ENCODE measurements around the gene LOXL1. TPM values are rescaled to one million over a fixed set of nuclear protein-coding genes. Genes with fewer than 3 reads are reported as not detected.
"Not testable (repeated sequence)": the region's sequence is repeated elsewhere in the genome, so short reads cannot be mapped to it uniquely, and the experiment has no call there.

LOXL1 gene
- total RNA-seq, 4 donors from 2014 or later: 4.3 to 12.1 (median 7.3) TPM

DNA sequence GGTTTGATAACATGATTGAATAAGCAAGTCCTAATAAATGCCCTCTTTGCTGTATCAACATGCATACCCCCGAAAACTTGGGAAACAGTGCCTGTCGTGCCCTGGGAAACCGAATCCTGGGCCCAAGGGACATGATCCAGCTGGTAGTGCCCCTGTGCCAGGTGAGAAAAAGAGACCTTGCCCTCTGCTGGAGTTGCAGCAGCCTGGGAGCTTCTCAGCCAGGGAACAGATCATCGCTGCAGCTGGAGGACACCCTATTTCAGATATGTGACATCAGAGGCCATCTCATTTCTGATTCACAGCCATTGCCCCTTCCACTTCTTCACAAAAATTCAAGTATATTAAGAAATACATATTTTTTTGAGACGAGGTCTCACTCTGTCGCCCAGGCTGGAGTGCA is 33.5 kb downstream of the LOXL1 start:
- no peak for TF ChIP-seq POLR2AphosphoS5 (IDR thresholded peaks at IDR 0.05)
- TF ChIP-seq, protein P1, sequence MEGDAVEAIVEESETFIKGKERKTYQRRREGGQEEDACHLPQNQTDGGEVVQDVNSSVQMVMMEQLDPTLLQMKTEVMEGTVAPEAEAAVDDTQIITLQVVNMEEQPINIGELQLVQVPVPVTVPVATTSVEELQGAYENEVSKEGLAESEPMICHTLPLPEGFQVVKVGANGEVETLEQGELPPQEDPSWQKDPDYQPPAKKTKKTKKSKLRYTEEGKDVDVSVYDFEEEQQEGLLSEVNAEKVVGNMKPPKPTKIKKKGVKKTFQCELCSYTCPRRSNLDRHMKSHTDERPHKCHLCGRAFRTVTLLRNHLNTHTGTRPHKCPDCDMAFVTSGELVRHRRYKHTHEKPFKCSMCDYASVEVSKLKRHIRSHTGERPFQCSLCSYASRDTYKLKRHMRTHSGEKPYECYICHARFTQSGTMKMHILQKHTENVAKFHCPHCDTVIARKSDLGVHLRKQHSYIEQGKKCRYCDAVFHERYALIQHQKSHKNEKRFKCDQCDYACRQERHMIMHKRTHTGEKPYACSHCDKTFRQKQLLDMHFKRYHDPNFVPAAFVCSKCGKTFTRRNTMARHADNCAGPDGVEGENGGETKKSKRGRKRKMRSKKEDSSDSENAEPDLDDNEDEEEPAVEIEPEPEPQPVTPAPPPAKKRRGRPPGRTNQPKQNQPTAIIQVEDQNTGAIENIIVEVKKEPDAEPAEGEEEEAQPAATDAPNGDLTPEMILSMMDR (IDR thresholded peaks at IDR 0.05): no peak
- no peak for TF ChIP-seq EP300 (IDR thresholded peaks at IDR 0.05)
- no peak for TF ChIP-seq POLR2A (IDR thresholded peaks at IDR 0.05)
- Histone ChIP-seq H3K4me1 (peaks cover 19% of the 10 kb centered on the region), H3K4me3 (no peak overlapping the region), H3K9me3 (no peaks in the 10 kb centered on the region), H3K36me3 (no peaks in the 10 kb centered on the region), H3K27me3 (no peaks in the 10 kb centered on the region), H3K27ac (no peak overlapping the region)
- WGBS: 89% methylated on average over 6 of the region's 6 CpGs
- peak in 1 of 2 donors; percentile 33 for DNase-seq (ENCODE audit: low spot score in 2 of 2)

DNA sequence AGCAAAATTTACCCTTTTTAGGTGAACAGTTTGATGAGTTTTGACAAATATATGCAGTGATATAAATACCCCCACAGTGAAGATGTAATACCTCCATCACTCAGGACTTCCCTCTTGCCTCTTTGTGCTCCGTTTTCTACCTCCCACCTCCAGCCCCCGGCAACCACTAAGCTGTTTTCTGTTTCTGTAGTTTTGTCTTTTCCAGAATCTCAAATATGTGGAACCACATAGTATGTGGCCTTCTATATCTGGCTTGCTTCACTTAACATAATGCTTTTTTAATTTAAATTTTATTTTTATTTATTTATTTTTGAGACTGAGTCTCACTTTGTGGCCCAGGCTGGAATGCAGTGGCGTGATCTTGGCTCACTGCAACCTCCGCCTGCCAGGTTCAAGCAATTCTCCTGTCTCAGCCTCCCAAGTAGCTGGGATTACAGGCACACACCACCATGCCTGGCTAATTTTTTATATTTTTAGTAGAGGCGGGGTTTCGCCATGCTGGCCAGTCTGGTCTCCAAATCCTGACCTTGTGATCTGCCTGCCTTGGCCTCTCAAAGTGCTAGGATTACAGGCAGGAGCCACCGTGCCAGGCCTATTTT is 34.3 kb downstream of the LOXL1 start:
- H3K27me3 ChIP-seq, H3K36me3 ChIP-seq, H3K9me3 ChIP-seq, H3K4me3 ChIP-seq, H3K27ac ChIP-seq: not testable (repeated sequence)
- peaks cover 27% of the 10 kb centered on the region for H3K4me1 ChIP-seq
- WGBS: 95% methylated on average over 7 of the region's 7 CpGs
- peak in 1 of 2 donors; percentile 17 for DNase-seq (ENCODE audit: low spot score in 2 of 2)

DNA sequence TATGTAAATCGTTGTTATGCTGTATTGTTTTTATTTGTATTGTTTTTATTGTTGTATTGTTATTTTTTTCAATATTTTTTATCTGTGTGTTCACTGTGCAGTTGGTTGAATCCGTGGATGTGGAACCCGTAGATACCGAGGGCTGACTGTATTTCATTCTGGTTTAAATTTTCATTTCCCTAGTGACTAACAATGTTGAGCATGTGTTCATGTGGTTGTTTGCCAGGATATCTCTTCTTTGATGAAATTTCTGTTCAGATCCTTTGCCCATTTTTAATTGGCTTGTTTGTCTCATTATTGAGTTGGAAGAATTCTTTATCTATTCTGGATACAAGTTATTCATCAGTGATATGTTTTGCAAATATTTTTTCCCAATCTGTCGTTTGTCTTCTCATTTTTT is 36.2 kb downstream of the LOXL1 start:
- H3K27me3 ChIP-seq: no peaks in the 10 kb centered on the region
- DNase-seq (ENCODE audit: low spot score in 2 of 2): no peak
- TF ChIP-seq POLR2AphosphoS5 (IDR thresholded peaks at IDR 0.05): no peak
- TF ChIP-seq, protein P1 (IDR thresholded peaks at IDR 0.05): no peak
- no peak for TF ChIP-seq EP300 (IDR thresholded peaks at IDR 0.05)
- no peak overlapping the region for H3K27ac ChIP-seq
- 72% methylated on average over 5 of the region's 5 CpGs for WGBS
- H3K9me3 ChIP-seq: no peaks in the 10 kb centered on the region
- H3K36me3 ChIP-seq: no peaks in the 10 kb centered on the region
- no peak overlapping the region for H3K4me3 ChIP-seq
- H3K4me1 ChIP-seq: peaks cover 17% of the 10 kb centered on the region

DNA sequence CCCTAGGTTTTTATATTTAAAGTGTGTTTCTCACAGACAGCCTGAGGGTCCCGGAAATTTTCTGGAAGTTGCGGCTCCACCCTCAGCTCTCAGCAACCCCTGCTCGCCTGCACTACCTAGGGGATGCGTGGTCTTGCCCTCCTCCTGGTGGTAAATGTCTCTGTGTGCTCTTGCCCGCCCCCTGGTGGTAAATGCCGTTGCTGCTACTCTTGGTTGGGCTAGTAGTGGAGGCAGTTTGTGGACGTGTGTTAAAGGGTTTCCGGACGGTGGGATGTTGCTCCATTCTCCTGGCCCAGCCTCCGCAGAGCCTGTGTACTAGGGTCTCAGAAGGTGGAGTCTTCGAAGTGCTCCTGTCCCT is 38.5 kb downstream of the LOXL1 start:
- Histone ChIP-seq H3K4me1 (peaks cover 17% of the 10 kb centered on the region), H3K27ac (no peak overlapping the region), H3K27me3 (no peaks in the 10 kb centered on the region), H3K4me3 (no peak overlapping the region), H3K36me3 (no peaks in the 10 kb centered on the region), H3K9me3 (no peaks in the 10 kb centered on the region)
- TF ChIP-seq POLR2A (IDR thresholded peaks at IDR 0.05): no peak
- TF ChIP-seq, protein P1 (IDR thresholded peaks at IDR 0.05): peak; percentile 86 to 95
- DNase-seq (ENCODE audit: low spot score in 2 of 2): peak; percentile 91
- 3% methylated on average over 10 of the region's 11 CpGs for WGBS

DNA sequence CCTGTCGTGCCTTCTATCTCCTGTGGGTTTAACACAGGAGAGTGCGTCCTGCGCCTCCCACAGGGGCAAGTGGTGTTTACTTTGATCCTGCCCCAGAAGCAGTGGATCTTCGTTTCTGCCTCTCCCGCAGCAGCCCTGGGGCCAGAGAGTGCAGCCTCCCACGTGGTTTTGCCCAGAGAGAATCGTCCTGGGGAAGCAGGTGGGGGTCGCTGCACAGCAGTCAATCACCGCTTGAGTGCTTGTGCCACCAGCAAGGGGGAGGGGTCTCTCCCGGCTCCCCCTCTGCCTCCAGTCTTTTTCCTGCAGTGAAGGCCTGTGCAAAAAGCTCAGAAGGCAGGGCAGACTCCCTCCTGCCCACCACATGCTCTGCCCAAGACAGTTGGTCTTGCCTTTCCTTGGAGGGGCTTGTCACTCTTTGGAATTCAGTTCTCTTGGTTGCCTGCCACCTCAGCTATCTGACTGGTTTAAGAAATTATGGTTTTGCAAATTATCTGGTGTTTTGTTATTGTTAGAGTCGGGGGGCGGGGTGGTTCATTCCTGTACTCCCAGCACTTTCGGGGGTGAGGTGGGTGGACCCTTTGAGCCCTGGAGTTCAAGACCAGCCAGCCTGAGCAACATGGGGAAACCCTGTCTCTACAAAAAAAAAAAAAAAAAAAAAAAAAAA is 39.0 kb downstream of the LOXL1 start:
- DNase-seq (ENCODE audit: low spot score in 2 of 2): no peak
- H3K9me3 ChIP-seq: no peaks in the 10 kb centered on the region
- 35% methylated on average over 5 of the region's 13 CpGs for WGBS
- no peak overlapping the region for H3K4me3 ChIP-seq
- no peaks in the 10 kb centered on the region for H3K27me3 ChIP-seq
- H3K27ac ChIP-seq: no peak overlapping the region
- no peaks in the 10 kb centered on the region for H3K36me3 ChIP-seq
- peaks cover 17% of the 10 kb centered on the region for H3K4me1 ChIP-seq
- TF ChIP-seq, protein P1 (IDR thresholded peaks at IDR 0.05): peak in 1 of 2 donors; percentile 9
- no peak for TF ChIP-seq EP300 (IDR thresholded peaks at IDR 0.05)
- no peak for TF ChIP-seq POLR2AphosphoS5 (IDR thresholded peaks at IDR 0.05)

DNA sequence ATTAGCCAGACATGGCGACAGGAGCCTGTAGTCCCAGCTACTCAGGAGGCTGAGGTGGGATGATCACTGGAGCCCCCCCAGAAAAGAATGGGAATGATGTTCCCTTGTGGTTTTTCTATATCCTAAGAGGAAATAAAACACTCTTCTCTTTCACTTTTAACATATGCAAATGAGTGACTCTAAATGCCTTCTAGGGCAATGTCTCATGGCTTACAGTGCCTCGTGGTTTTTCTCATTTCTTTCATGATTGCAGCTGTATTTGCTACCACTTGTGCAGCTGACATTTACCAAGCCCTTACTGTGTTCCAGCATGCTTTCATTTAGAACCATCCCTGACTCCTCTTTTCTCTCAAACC is 39.5 kb downstream of the LOXL1 start:
- Histone ChIP-seq H3K27ac (no peak overlapping the region), H3K4me1 (peaks cover 17% of the 10 kb centered on the region), H3K4me3 (no peak overlapping the region), H3K36me3 (no peaks in the 10 kb centered on the region), H3K9me3 (no peaks in the 10 kb centered on the region), H3K27me3 (no peaks in the 10 kb centered on the region)
- WGBS: 26% methylated on average over 2 of the region's 2 CpGs
- no peak for DNase-seq (ENCODE audit: low spot score in 2 of 2)
- no peak for TF ChIP-seq EP300 (IDR thresholded peaks at IDR 0.05)
- TF ChIP-seq POLR2AphosphoS5 (IDR thresholded peaks at IDR 0.05): no peak
- TF ChIP-seq, protein P1 (IDR thresholded peaks at IDR 0.05): no peak
- no peak for TF ChIP-seq POLR2A (IDR thresholded peaks at IDR 0.05)

Data from suprapubic skin (tissue), 4 donors.